Measurements from ENCODE around the gene SLC22A23.

SLC22A23 gene

DNA sequence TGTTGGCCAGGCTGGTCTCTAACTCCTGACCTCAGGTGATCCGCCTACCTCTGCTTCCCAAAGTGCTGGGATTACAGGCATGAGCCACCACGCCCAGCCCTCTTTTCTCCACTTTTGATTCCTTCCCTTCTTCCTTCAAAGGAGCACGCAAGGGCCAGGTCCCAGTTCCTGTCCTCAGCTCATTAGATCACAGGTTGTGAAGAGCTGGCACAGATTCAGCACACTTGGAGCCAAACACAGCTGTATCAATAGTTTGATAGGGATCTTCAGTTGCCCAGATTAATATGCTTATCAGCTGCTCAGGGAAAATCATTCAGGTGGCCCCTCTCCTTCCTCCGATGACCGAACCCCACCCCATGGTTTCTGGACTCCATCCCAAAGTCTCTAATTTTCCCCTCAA, 14.4 kb upstream of the SLC22A23 start:
- no peak for TF ChIP-seq EZH2 (IDR thresholded peaks at IDR 0.05; ENCODE audit: borderline replicate concordance, low read depth, low read length, severe bottlenecking)
- TF ChIP-seq, protein P1, sequence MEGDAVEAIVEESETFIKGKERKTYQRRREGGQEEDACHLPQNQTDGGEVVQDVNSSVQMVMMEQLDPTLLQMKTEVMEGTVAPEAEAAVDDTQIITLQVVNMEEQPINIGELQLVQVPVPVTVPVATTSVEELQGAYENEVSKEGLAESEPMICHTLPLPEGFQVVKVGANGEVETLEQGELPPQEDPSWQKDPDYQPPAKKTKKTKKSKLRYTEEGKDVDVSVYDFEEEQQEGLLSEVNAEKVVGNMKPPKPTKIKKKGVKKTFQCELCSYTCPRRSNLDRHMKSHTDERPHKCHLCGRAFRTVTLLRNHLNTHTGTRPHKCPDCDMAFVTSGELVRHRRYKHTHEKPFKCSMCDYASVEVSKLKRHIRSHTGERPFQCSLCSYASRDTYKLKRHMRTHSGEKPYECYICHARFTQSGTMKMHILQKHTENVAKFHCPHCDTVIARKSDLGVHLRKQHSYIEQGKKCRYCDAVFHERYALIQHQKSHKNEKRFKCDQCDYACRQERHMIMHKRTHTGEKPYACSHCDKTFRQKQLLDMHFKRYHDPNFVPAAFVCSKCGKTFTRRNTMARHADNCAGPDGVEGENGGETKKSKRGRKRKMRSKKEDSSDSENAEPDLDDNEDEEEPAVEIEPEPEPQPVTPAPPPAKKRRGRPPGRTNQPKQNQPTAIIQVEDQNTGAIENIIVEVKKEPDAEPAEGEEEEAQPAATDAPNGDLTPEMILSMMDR (IDR thresholded peaks at IDR 0.05; ENCODE audit: borderline replicate concordance, extremely low read depth, low read length, poor library complexity, severe bottlenecking): no peak
- Histone ChIP-seq H3K27ac (ENCODE audit: low read length) (no peak overlapping the region), H3K36me3 (ENCODE audit: insufficient read depth, low read length) (no peaks in the 10 kb centered on the region), H3K9ac (ENCODE audit: low read depth, low read length) (no peak overlapping the region), H3K4me3 (ENCODE audit: low read depth in 1 of 2, low read length in 2 of 2) (no peak overlapping the region), H2AFZ (ENCODE audit: low read depth, low read length) (no peak overlapping the region), H3K79me2 (ENCODE audit: insufficient read depth, low read length) (no peaks in the 10 kb centered on the region), H3K9me3 (ENCODE audit: insufficient read depth, low read length, severe bottlenecking) (no peaks in the 10 kb centered on the region), H3K4me2 (ENCODE audit: insufficient read depth, low read length) (no peak overlapping the region), H3K27me3 (ENCODE audit: insufficient read depth, low read length, poor library complexity) (no peaks in the 10 kb centered on the region), H4K20me1 (ENCODE audit: insufficient read depth, low read length) (no peaks in the 10 kb centered on the region), H3K4me1 (ENCODE audit: insufficient read depth, low read length) (no peaks in the 10 kb centered on the region)
- ATAC-seq (ENCODE audit: insufficient read depth, low read depth) (no peak), DNase-seq (no peak)

DNA sequence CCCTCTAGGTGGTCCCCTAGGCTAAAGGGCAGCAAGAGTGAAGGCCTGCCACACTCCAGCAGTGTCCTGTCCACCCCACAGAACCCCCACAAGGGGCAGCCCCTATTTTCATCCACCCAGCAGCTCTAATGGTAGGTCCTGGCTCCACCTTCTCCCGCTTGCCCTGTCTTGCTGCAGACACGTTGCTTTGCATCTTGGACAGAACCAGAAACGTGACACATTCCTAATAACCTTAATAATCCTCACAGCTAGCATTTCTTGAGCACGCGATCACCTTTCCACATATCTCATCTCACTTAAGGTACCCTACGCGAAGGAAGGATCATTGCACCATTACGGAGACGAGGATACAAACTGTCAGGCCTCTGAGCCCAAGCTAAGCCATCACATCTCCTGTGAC, 11.7 kb upstream of the SLC22A23 start:
- no peaks in the 10 kb centered on the region for H4K20me1 ChIP-seq (ENCODE audit: insufficient read depth, low read length)
- no peak overlapping the region for H3K4me3 ChIP-seq (ENCODE audit: low read depth in 1 of 2, low read length in 2 of 2)
- no peak for DNase-seq
- H3K4me2 ChIP-seq (ENCODE audit: insufficient read depth, low read length): no peak overlapping the region
- no peak overlapping the region for H3K27ac ChIP-seq (ENCODE audit: low read length)
- H2AFZ ChIP-seq (ENCODE audit: low read depth, low read length): no peak overlapping the region
- no peaks in the 10 kb centered on the region for H3K9me3 ChIP-seq (ENCODE audit: insufficient read depth, low read length, severe bottlenecking)
- H3K36me3 ChIP-seq (ENCODE audit: insufficient read depth, low read length): no peaks in the 10 kb centered on the region
- H3K9ac ChIP-seq (ENCODE audit: low read depth, low read length): no peak overlapping the region
- H3K4me1 ChIP-seq (ENCODE audit: insufficient read depth, low read length): no peaks in the 10 kb centered on the region
- TF ChIP-seq, protein P1 (IDR thresholded peaks at IDR 0.05; ENCODE audit: borderline replicate concordance, extremely low read depth, low read length, poor library complexity, severe bottlenecking): no peak
- TF ChIP-seq EZH2 (IDR thresholded peaks at IDR 0.05; ENCODE audit: borderline replicate concordance, low read depth, low read length, severe bottlenecking): no peak
- no peaks in the 10 kb centered on the region for H3K27me3 ChIP-seq (ENCODE audit: insufficient read depth, low read length, poor library complexity)
- ATAC-seq (ENCODE audit: insufficient read depth, low read depth): no peak
- H3K79me2 ChIP-seq (ENCODE audit: insufficient read depth, low read length): no peaks in the 10 kb centered on the region

DNA sequence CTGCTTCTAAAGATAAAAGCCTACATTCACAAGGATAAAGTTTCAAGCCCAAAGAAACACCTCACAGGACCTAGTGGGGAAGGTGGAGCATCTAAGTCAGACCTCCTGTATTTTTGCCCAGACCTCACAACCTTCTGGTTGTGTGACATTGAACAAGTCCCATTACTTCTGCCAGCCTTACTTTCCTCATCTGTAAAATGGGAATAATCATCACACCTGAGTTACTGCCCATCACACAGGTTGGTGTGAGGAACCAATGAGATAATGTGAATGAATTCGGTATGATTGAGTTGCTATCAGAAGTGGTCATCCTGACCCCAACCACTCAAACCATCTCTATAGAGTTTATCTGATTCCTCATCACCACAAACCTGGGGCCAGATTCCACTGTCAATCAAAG, 11.1 kb upstream of the SLC22A23 start:
- Histone ChIP-seq H3K36me3 (ENCODE audit: insufficient read depth, low read length) (no peaks in the 10 kb centered on the region), H3K9me3 (ENCODE audit: insufficient read depth, low read length, severe bottlenecking) (no peaks in the 10 kb centered on the region), H3K79me2 (ENCODE audit: insufficient read depth, low read length) (no peaks in the 10 kb centered on the region), H3K27ac (ENCODE audit: low read length) (no peak overlapping the region), H3K9ac (ENCODE audit: low read depth, low read length) (no peak overlapping the region), H2AFZ (ENCODE audit: low read depth, low read length) (no peak overlapping the region), H3K4me3 (ENCODE audit: low read depth in 1 of 2, low read length in 2 of 2) (no peak overlapping the region), H3K4me2 (ENCODE audit: insufficient read depth, low read length) (no peak overlapping the region), H3K27me3 (ENCODE audit: insufficient read depth, low read length, poor library complexity) (peaks cover 1% of the 10 kb centered on the region), H4K20me1 (ENCODE audit: insufficient read depth, low read length) (no peaks in the 10 kb centered on the region), H3K4me1 (ENCODE audit: insufficient read depth, low read length) (no peaks in the 10 kb centered on the region)
- DNase-seq: no peak
- ATAC-seq (ENCODE audit: insufficient read depth, low read depth): no peak
- TF ChIP-seq EZH2 (IDR thresholded peaks at IDR 0.05; ENCODE audit: borderline replicate concordance, low read depth, low read length, severe bottlenecking): no peak
- TF ChIP-seq, protein P1 (IDR thresholded peaks at IDR 0.05; ENCODE audit: borderline replicate concordance, extremely low read depth, low read length, poor library complexity, severe bottlenecking): no peak

Data from DND-41 (cell line).